HUES48 (cell line): ENCODE measurements around the gene PTPA.

ENCODE experiments used
- H3K27ac ChIP-seq: one replicate; pipeline ENCODE4 v1.7.0; 2013; ENCODE audit warnings: low read depth, low read length, inconsistent platforms
- H3K27me3 ChIP-seq: 2 replicates; pipeline ENCODE4 v1.6.1; 2013; ENCODE audit warnings: mild to moderate bottlenecking, low read length; ENCODE audit not compliant: control insufficient read depth, insufficient read depth
- H3K36me3 ChIP-seq: 2 replicates; pipeline ENCODE4 v1.6.1; 2013; ENCODE audit warnings: low read length; ENCODE audit not compliant: control insufficient read depth, insufficient read depth
- H3K4me1 ChIP-seq: 2 replicates; pipeline ENCODE4 v1.6.1; 2013; ENCODE audit warnings: mild to moderate bottlenecking, low read length; ENCODE audit not compliant: control insufficient read depth, insufficient read depth
- H3K4me3 ChIP-seq: 2 replicates; pipeline ENCODE4 v1.5.1; 2013; ENCODE audit warnings: mild to moderate bottlenecking, low read depth, low read length
- H3K9ac ChIP-seq: 2 replicates; pipeline ENCODE4 v1.6.1; 2013; ENCODE audit warnings: mild to moderate bottlenecking, low read depth, low read length, moderate library complexity
- H3K9me3 ChIP-seq: 2 replicates; pipeline ENCODE4 v1.6.1; 2013; ENCODE audit warnings: low read length; ENCODE audit not compliant: control insufficient read depth, insufficient read depth

The PTPA gene

DNA sequence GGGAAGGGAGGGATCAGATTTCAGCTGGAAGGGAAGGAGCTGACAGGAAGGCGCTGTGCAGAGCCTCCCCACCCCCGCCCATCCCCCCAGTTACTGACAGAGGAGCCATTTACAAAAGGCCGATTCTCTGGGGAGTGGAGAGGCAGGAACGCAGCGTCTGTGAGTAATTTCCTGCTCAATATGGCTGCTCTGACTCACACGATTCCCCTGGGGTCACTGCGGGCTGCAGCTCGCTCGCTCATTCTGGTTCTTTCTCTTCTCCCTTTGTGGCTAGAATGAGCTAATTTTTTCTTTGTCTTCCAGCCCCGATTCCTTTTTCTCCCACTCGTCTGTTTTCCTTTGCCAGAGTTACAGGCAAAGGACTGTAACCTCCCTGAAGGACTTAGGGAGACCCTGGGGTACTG, 28.8 kb downstream of the PTPA start:
- H3K27ac ChIP-seq: peak overlapping the region; percentile 100
- peaks cover 52% of the 10 kb centered on the region for H3K36me3 ChIP-seq
- peaks cover 43% of the 10 kb centered on the region for H3K4me1 ChIP-seq
- H3K9me3 ChIP-seq: no peaks in the 10 kb centered on the region
- peak overlapping the region; percentile 51 for H3K4me3 ChIP-seq
- H3K27me3 ChIP-seq: no peaks in the 10 kb centered on the region
- H3K9ac ChIP-seq: peak overlapping the region; percentile 85

DNA sequence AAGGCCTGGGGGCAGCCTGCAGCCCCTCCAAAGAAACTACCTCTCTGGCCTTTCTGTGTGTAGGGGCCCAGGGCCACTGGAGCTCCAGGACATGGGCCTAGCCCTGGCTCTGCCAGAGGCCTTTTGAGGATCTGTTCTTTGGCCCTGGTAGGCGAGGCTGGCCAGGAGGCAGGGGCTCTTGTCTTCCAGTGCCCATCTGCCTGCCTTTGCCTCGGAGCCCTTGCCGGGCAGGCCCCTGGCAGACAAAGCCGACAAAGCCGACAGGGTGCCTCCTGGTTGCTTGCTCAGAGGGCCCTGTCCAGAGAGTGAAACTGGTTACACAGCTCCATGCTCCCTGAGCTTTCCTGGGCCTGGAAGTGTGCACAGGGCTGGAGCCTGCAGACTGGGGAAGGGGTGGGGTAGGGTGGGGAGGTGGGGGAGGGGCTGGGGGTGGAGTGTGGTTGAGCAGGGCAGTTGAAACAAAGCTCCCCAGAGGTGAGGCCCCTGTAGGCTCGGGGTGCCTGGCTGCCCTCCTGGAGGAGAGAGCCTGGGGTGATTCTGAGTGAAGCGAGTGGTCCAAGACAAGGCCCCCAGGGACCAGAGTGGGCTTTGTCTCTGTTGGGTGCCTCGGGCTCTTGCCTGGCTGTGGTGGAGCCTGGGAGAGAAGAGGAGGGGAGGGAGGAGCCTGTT, 29.3 kb downstream of the PTPA start:
- H3K4me3 ChIP-seq: peak overlapping the region; percentile 51

GRCh38 chr9:129141066-129142041, 30.1 kb downstream of the PTPA start:
- H3K4me3 ChIP-seq: peak overlapping the region; percentile 51
- peaks cover 55% of the 10 kb centered on the region for H3K4me1 ChIP-seq
- peak overlapping the region; percentile 47 for H3K9ac ChIP-seq

More for the DNA sequence above, 29.3 kb downstream of the PTPA start:
- H3K9ac ChIP-seq: peak overlapping the region; percentile 85
- no peaks in the 10 kb centered on the region for H3K9me3 ChIP-seq
- peaks cover 51% of the 10 kb centered on the region for H3K36me3 ChIP-seq
- H3K27ac ChIP-seq: peak overlapping the region; percentile 100
- no peaks in the 10 kb centered on the region for H3K27me3 ChIP-seq
- H3K4me1 ChIP-seq: peaks cover 47% of the 10 kb centered on the region

DNA sequence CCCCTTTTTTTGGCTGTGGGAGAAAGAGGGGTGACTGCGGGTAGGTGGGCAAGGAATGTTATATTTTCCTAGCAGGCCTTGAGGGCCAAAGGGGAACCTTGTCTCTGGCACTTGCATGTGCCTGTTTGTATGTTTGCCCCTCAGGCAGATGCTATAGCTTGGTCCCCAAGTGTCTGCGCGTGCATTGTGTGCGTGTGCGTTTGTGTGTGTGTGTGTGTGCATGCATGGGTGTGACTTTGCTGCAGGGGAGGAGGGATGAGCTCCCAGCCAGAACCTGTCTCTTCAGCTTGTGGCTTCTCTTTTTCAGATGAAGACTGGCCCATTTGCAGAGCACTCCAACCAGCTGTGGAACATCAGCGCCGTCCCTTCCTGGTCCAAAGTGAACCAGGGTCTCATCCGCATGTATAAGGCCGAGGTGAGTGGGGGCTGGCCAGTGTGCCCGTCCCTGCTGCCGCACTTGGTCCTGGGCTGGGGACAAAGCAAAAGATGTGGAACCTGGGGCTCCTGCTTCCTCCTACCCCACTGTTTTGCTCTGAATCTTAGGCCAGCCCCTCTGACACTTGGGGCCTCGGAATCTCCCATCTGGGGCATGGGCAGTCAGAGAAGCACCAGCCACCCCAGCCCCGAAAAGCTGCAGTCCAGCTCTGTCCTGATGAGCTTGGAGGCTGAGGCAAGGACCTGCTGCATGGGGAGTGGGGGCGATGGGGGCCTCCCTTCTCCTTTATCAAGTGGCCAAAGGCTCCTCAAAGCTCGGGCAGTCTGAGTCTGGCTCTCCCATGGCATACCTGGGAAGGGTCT, 31.1 kb downstream of the PTPA start:
- Histone ChIP-seq H3K4me1 (peaks cover 60% of the 10 kb centered on the region), H3K27me3 (no peaks in the 10 kb centered on the region), H3K27ac (peak overlapping the region; percentile 55), H3K36me3 (peaks cover 40% of the 10 kb centered on the region), H3K9me3 (no peaks in the 10 kb centered on the region), H3K4me3 (no peak overlapping the region), H3K9ac (no peak overlapping the region)

More at GRCh38 chr9:129141066-129142041, 30.1 kb downstream of the PTPA start:
- no peaks in the 10 kb centered on the region for H3K27me3 ChIP-seq
- H3K9me3 ChIP-seq: no peaks in the 10 kb centered on the region
- H3K27ac ChIP-seq: peak overlapping the region; percentile 100
- H3K36me3 ChIP-seq: peaks cover 45% of the 10 kb centered on the region

GRCh38 chr9:129143031-129143927, 32.1 kb downstream of the PTPA start:
- Histone ChIP-seq H3K36me3 (peaks cover 35% of the 10 kb centered on the region), H3K27me3 (no peaks in the 10 kb centered on the region), H3K4me3 (no peak overlapping the region), H3K4me1 (peaks cover 60% of the 10 kb centered on the region), H3K27ac (peak overlapping the region; percentile 70), H3K9me3 (no peaks in the 10 kb centered on the region), H3K9ac (no peak overlapping the region)

DNA sequence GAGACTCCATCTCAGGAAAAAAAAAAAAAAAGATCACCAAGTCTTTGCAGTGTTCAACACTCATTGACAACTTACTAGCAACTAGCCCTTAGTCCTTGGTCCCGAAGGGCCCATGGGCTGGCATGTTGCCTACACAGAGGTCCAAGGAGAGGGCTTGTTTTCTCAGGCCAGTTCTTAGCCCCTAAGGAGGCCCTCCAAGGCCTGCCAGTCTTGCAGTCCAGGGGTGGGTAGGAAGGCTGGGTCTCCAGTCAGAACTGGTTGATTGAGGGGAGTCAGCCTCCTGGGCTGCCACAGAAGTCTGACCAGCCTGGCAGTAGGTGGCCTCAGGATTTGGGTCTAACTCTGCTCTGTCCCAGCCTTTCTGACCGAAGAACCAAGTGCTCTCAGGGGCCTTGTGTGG, 34.1 kb downstream of the PTPA start:
- Histone ChIP-seq H3K4me1 (peaks cover 51% of the 10 kb centered on the region), H3K9ac (no peak overlapping the region), H3K27me3 (no peaks in the 10 kb centered on the region), H3K36me3 (peaks cover 43% of the 10 kb centered on the region), H3K4me3 (no peak overlapping the region), H3K27ac (peak overlapping the region; percentile 86), H3K9me3 (no peaks in the 10 kb centered on the region)

GRCh38 chr9:129145841-129146292, 34.7 kb downstream of the PTPA start:
- Histone ChIP-seq H3K9ac (0 out of 2 replicates have a peak overlapping the region, but pooled peaks have one; percentile 15), H3K4me1 (peaks cover 46% of the 10 kb centered on the region), H3K27me3 (no peaks in the 10 kb centered on the region), H3K4me3 (no peak overlapping the region), H3K36me3 (peaks cover 43% of the 10 kb centered on the region), H3K27ac (peak overlapping the region; percentile 86), H3K9me3 (no peaks in the 10 kb centered on the region)

DNA sequence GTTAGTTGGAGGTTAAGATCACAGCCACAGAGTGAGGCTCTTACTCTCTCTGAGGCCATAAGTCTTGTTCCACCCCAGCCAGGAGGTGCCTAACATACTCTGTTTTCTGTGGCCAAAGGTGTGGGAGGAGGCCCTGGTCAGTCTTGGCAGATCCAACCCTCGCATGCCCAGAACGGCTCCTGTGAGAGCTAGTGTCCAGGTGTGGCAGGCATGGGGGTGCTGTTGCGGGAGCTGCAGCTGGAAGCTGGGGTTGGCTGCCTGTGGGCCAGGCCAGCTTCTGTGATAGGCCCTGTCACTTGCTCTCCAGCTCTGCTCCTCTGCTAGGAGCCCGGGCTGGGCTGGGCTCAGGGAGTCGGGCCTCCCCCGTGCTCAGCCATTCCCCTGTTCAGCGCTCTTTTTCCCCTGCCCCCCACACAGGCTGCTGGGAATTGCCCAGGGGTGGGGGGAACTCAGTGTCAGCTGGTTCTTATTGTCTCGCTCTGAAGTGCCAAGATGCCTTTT, 35.3 kb downstream of the PTPA start:
- H3K27ac ChIP-seq: peak overlapping the region; percentile 86

DNA sequence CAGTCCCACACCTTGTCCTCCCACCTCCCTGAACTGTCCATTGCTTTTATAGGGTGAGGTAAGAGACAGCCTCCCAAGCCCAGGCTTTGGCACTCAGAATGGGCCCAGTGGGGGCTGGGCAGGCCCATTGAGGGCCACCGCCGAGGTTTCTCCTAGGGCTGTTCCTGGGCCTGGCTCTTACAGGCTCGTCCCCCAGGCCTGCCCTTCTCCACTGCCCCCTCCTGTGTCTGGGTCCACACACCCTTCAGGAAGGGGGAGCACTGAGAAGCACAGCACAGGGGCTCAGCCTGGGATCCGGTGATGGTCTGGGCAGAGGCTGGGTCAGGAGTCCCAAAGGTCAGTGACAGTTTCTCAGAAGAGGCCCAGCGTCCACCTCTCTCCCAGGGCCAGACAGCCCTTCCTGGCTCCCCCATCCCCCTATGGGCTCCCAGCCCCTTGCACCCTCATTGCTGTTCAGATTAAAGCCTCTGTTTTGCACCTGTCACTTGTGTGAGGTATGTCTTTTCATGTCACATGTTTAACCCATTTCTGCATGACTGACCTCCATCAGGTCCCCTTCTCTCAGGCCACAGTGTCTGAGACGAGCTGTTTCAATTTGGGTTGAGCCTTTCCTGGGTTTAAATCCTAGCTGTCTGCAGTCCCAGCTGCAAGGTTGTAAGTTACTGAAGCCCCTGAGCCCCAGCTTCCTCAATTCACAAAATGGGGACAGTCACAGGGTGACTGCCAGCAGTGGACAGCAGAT, 37.4 kb downstream of the PTPA start:
- no peaks in the 10 kb centered on the region for H3K9me3 ChIP-seq
- no peaks in the 10 kb centered on the region for H3K27me3 ChIP-seq
- H3K4me1 ChIP-seq: peaks cover 23% of the 10 kb centered on the region
- no peak overlapping the region for H3K4me3 ChIP-seq
- no peak overlapping the region for H3K9ac ChIP-seq
- no peak overlapping the region for H3K27ac ChIP-seq
- H3K36me3 ChIP-seq: peaks cover 31% of the 10 kb centered on the region

More for the DNA sequence above, 35.3 kb downstream of the PTPA start:
- Histone ChIP-seq H3K4me3 (no peak overlapping the region), H3K4me1 (peaks cover 40% of the 10 kb centered on the region), H3K36me3 (peaks cover 43% of the 10 kb centered on the region), H3K27me3 (no peaks in the 10 kb centered on the region), H3K9me3 (no peaks in the 10 kb centered on the region), H3K9ac (peak overlapping the region; percentile 15; the same call in 1 of the 2 replicates)
